ENCODE data around the gene LDHD. TPM values are rescaled to one million over a fixed set of nuclear protein-coding genes. Genes with fewer than 3 reads are reported as not detected.

LDHD gene
- total and polyA plus RNA-seq, 10 of the 15 experiments (the other 5 are each of a cell fraction or from before 2014, with no cell fraction given): 0.10 to 0.12 TPM; not detected in 8

DNA sequence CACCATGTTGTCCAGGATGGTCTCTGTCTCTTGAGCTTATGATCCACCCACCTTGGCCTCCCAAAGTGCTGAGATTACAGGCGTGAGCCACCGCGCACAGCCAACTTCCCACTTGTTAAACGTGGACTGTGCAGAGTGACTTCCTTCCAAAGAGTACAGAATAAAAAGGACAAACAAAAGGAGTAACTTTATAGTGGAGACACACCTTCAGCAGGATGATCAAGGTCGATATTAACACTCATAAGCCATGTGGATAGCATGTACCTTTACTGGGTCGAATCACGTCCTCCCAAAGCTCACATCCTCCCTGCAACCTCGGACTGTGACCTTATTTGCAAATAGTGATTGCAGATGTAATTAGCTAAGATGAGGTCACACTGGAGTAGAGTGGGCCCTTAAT, 21.7 kb upstream of the LDHD start (continued):
- TF ChIP-seq CEBPZ (IDR thresholded peaks at IDR 0.05; ENCODE audit: low read depth, low read length): no peak
- TF ChIP-seq SMC3 (IDR thresholded peaks at IDR 0.05; ENCODE audit: borderline replicate concordance, low read length): no peak
- TF ChIP-seq ZNF207 (IDR thresholded peaks at IDR 0.05; ENCODE audit: borderline replicate concordance): no peak
- TF ChIP-seq TCF3 (IDR thresholded peaks at IDR 0.05; ENCODE audit: borderline replicate concordance, insufficient read depth, low read depth, low read length): no peak

- WGBS (ENCODE audit: insufficient coverage, insufficient replicate concordance, low lambda C conversion rate, missing lambda C conversion rate): 53% methylated on average over 7 of the region's 7 CpGs
- no peak for DNase-seq (ENCODE audit: low read depth, low spot score)
- H3K36me3 ChIP-seq (ENCODE audit: control insufficient read depth in 2 of 2, insufficient read depth in 2 of 2, low read length in 1 of 2): no peaks in the 10 kb centered on the region
- H3K9me3 ChIP-seq (replicated peaks; ENCODE audit: control insufficient read depth, insufficient read depth, low read length): no peaks in the 10 kb centered on the region; the same call in 1 of the 3 replicates
- ChIA-PET SMC1A (ENCODE audit: uncharacterized antibody, unreplicated experiment) (interaction anchor here (1.1 to 1.3 kb wide), 2 partner anchors 11 to 261 kb away, joined by 3 to 4 read pairs; no protein-coding TSS in a partner anchor), RAD21 (ENCODE audit: unreplicated experiment) (interaction anchor here (0.6 to 2.2 kb wide), 2 partner anchors 268 to 270 kb away, joined by 3 to 5 read pairs; no protein-coding TSS in a partner anchor), POLR2A (interaction anchor here (0.5 kb wide), 1 partner anchor 215 kb away, joined by 3 read pairs; no protein-coding TSS in a partner anchor), CTCF (interaction anchor here (0.5 to 0.7 kb wide), 3 partner anchors 11 to 335 kb away, joined by 3 to 4 read pairs (median 3); no protein-coding TSS in a partner anchor)
- no peak overlapping the region for H3K4me2 ChIP-seq (ENCODE audit: control insufficient read depth, insufficient read depth)
- H3K9ac ChIP-seq (ENCODE audit: control insufficient read depth, insufficient read depth, low read length): no peak overlapping the region
- H3K79me2 ChIP-seq (ENCODE audit: control insufficient read depth, insufficient read depth, low read length): no peaks in the 10 kb centered on the region
- TF ChIP-seq JUND (IDR thresholded peaks at IDR 0.05; ENCODE audit: low read depth, low read length) (no peak), NFYA (IDR thresholded peaks at IDR 0.05; ENCODE audit: borderline replicate concordance, low read depth, low read length) (no peak), ZBTB4 (CRISPR knock-in tag; IDR thresholded peaks at IDR 0.05) (no peak)
- peaks cover 0 to 2% of the 10 kb centered on the region in 2 experiments; a peak in 1 of 4 replicates for H3K27me3 ChIP-seq (replicated peaks in 1 of 2; ENCODE audit: control insufficient read depth in 2 of 2, insufficient read depth in 2 of 2, low read length in 1 of 2)
- no peak overlapping the region for H2AFZ ChIP-seq (ENCODE audit: control insufficient read depth, low read depth, low read length)
- intact Hi-C loops (cut with micrococcal nuclease; ENCODE audit: unreplicated experiment) (no loop called here), in situ Hi-C loops (cut with MboI) (no loop called here)
- H3K4me3 ChIP-seq: no peak overlapping the region
- H3K27ac ChIP-seq (ENCODE audit: control insufficient read depth, insufficient read depth): no peak overlapping the region
- no TSS peak for BruUV-seq (replicated peaks)
- no peaks in the 10 kb centered on the region for H3K4me1 ChIP-seq (ENCODE audit: control insufficient read depth, insufficient read depth, low read length)
- ATAC-seq: no peak
- FAIRE-seq: no peak
- no peaks in the 10 kb centered on the region for H4K20me1 ChIP-seq (ENCODE audit: control insufficient read depth, insufficient read depth)
Measured at GRCh38 chr16:75131081-75131480, 14.5 kb upstream of the LDHD start.
